ENCODE results near the gene OSMR. TPM values are rescaled to one million over a fixed set of nuclear protein-coding genes. Genes with fewer than 3 reads are reported as not detected.

The OSMR gene
- total RNA-seq, 6 experiments from 2014 or later = 28.1 to 36.6 (median 31.3) TPM

- peaks cover 8% of the 10 kb centered on the region for H3K4me1 Mint-ChIP-seq (ENCODE audit: low read depth)
Observed at GRCh38 chr5:38944282-38944681, 98.5 kb downstream of the OSMR start.

GRCh38 chr5:38948501-38948900 lies 102.7 kb downstream of the OSMR start:
- Mint-ChIP-seq H3K4me3 (no peak overlapping the region), H3K27ac (no peak overlapping the region; the same call in 1 of the 2 replicates), H3K36me3 (ENCODE audit: low read depth) (peaks cover 26% of the 10 kb centered on the region), H3K27me3 (ENCODE audit: insufficient read depth) (no peaks in the 10 kb centered on the region), H3K9me3 (no peaks in the 10 kb centered on the region), H3K4me1 (ENCODE audit: low read depth) (peaks cover 8% of the 10 kb centered on the region)
- no peak for TF ChIP-seq CTCF (IDR thresholded peaks at IDR 0.05)
- DNase-seq = peak; percentile 42

More at GRCh38 chr5:38944282-38944681, 98.5 kb downstream of the OSMR start:
- H3K36me3 Mint-ChIP-seq (ENCODE audit: low read depth) = peaks cover 15% of the 10 kb centered on the region
- H3K27ac Mint-ChIP-seq = no peak overlapping the region
- peaks cover 3% of the 10 kb centered on the region; the same call in 1 of the 2 replicates for H3K27me3 Mint-ChIP-seq (ENCODE audit: insufficient read depth)
- no peak overlapping the region for H3K4me3 Mint-ChIP-seq
- H3K9me3 Mint-ChIP-seq = no peaks in the 10 kb centered on the region
- TF ChIP-seq CTCF (IDR thresholded peaks at IDR 0.05) = no peak
- DNase-seq = no peak

DNA sequence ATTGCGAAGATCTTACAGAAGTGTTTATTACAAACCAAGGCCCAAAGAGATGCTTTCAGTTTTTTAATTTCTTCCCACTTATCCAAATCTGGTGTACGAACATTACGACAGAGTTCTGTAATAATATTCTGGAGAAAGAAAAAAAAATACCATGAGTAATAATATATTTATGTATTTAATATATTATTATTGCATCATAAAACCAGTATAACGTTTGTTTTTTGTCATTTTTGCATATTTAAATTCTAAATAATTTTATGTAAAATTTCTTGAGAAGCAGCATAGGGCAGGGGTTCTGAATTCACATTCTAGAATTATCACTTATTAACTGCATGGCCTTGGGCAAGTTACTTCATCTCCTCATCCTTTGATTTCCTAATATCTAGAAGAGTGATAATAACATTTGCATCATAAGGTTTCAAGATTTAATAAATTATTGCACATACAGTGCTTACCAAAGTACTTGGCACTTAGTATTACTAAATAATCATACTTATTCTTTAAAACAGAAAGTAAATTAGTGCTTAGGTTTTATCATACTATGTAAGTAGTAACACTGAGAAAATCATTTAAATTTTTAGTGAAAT lies 107.7 kb downstream of the OSMR start:
- TF ChIP-seq CTCF (IDR thresholded peaks at IDR 0.05) = no peak
- DNase-seq = no peak
- H3K36me3 Mint-ChIP-seq (ENCODE audit: low read depth) = peaks cover 36% of the 10 kb centered on the region
- H3K4me3 Mint-ChIP-seq = no peak overlapping the region
- H3K27ac Mint-ChIP-seq = no peak overlapping the region
- H3K9me3 Mint-ChIP-seq = no peaks in the 10 kb centered on the region
- H3K4me1 Mint-ChIP-seq (ENCODE audit: low read depth) = peaks cover 14% of the 10 kb centered on the region
- H3K27me3 Mint-ChIP-seq (ENCODE audit: insufficient read depth) = no peaks in the 10 kb centered on the region

GRCh38 chr5:38961691-38962090 lies 115.9 kb downstream of the OSMR start:
- no peaks in the 10 kb centered on the region for H3K9me3 Mint-ChIP-seq
- no peak for TF ChIP-seq CTCF (IDR thresholded peaks at IDR 0.05)
- H3K4me1 Mint-ChIP-seq (ENCODE audit: low read depth) = no peaks in the 10 kb centered on the region
- no peak overlapping the region for H3K27ac Mint-ChIP-seq
- no peak overlapping the region for H3K4me3 Mint-ChIP-seq
- peaks cover 20% of the 10 kb centered on the region for H3K36me3 Mint-ChIP-seq (ENCODE audit: low read depth)
- no peak for DNase-seq
- no peaks in the 10 kb centered on the region for H3K27me3 Mint-ChIP-seq (ENCODE audit: insufficient read depth)

DNA sequence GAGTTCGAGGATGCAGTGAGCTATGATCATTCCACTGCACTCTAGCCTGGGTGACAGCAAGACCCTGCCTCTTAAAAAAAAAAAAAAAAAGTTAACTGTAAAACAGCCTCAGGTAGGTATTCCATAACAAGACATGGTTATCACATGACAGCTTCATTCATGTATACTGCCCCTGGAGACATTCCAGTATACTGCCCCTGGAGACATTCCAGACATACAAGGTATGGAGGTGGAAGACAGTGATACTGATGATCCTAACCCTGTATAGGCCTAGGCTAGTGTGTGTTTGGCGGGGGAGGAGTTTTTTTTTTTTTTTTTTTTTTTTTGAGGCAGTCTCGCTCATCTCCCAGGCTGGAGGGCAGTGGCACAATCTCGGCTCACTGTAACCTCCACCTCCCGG lies 122.9 kb downstream of the OSMR start:
- Mint-ChIP-seq H3K36me3 (ENCODE audit: low read depth) (no peaks in the 10 kb centered on the region), H3K9me3 (no peaks in the 10 kb centered on the region), H3K4me1 (ENCODE audit: low read depth) (no peaks in the 10 kb centered on the region), H3K27me3 (ENCODE audit: insufficient read depth) (no peaks in the 10 kb centered on the region), H3K4me3 (no peak overlapping the region), H3K27ac (no peak overlapping the region)
- DNase-seq = no peak
- TF ChIP-seq CTCF (IDR thresholded peaks at IDR 0.05) = no peak
